SW480 (cell line): ENCODE results near the gene RNF125.

Source experiments
- DNase-seq: peaks from one replicate; pipeline ENCODE4 v3.0.0-alpha.2; 2016; ENCODE audit warnings: low spot score

RNF125 gene

GRCh38 chr18:32091325-32091723, 72.7 kb downstream of the RNF125 start:
- no peak for DNase-seq

DNA sequence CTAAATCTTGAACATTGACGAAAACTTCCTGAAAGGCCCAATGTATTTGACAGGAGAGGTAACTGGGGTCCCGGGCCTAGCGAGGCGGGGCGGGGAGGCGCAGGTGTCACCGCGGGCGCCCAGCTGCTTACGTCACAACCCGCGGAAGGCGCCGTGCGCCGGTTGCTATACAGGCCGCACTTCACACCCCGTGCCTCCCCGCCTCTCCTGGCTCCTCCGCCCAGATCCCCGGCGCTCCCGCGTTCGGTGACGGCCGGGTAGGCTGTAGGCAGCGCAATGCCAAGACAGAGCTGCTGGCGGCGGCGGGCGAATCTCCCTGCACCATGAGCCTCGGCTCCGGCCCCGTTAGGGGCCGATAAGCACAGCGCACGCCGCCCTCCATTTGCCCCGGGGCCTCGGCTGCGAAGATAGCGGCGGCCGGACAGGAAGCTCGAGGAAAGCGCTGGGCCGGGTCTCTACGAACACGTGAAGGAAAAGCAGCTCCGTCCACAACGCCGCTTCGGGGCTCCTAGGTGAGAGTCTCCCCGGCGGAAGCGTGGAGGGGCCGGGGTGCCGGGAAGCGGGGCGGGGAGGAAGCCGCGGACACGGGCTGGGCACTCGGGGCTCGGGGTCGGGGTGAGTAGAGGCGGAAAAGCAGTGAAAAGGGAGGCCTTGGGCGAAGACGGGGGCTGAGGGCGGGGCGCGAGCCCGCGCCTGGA, 73.2 kb downstream of the RNF125 start, which contains the start of gene RNF138:
RNF138 (plus strand) TSS at position 151 of the 698 bp plus-strand sequence. CDS start 903 bp downstream, outside the sequence.
- DNase-seq = peak; percentile 78

DNA sequence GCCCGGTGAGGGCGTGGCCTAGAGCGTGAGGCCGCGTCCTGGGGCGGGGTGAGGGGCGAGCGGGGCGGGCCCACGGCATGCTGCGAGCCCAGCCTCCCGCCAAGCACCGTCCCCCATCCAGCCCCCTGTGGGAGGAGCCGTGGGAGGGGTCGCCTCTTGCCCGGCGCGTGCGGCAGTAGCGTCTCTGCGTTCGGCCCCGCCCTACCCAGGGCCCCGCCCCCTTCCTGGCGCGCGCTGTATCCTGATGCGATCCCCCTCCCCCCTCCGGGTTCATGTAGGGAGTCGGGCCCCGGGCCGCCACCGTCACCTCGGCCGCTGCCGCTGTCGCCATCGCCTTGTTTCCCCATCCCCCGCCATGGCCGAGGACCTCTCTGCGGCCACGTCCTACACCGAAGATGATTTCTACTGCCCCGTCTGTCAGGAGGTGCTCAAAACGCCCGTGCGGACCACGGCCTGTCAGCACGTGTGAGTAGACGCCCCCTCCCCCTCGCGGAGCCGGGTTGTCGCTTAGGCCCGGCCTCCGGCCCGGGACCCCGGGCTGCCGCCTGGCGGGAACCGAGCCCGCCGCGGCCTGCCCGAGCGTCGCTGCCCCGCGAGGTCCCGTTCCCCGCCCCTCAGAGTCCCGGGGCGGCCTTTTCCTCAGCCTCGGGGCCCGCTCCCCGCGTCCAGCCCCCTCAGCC, 73.9 kb downstream of the RNF125 start:
- DNase-seq = peak; percentile 88

GRCh38 chr18:32093102-32093511, 74.5 kb downstream of the RNF125 start:
- DNase-seq = peak; percentile 18

DNA sequence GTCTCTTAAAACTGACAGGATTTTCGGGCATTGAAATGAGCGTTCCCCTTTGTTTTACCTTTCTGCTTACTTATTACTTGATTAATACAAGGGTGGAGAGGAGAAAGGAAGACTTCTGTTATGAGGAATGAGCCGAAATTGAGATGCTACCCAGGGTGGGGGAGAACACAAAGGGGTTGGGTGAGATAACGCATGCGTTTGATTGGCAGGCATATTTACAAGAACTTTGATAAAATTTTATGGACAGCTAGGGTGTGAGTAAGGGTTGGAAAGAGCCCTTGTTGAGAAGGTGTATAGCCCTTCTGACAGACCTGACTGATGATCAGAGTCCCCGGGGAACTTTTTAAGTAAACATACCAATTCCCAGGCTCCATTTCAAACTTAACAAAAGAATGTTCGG, 74.9 kb downstream of the RNF125 start:
- DNase-seq = peak; percentile 0

DNA sequence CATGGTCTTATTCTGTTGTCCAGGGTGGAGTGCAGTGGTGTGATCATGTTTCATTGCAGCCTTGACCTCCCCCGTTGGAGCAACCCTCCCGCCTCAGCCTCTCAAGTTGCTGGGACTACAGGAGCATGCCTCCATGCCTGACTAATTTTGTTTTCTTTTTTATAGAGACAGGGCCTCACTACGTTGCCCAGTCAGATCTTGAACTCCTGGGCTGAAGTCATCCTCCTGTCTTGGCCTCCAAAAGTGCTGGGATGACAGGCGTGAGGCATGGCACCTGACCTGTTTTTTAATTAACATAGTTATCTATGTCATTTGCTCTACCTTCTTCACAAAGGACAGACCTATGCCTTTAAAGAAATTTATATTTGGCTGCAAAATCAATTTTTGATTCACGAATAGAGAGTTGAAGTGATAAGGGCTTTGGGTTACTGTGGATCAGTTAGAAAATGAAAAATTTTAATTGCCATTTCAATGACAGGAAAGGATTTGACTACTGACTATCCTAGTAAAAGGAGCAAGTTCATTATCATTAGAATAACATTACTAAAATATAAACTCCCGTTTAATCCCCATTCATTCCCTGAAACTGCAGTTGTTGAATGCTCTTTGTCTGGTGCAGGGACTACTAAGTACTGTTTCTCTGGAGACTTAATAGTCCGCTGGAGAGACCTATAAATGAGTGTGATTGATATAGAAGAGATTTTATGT, 76.7 kb downstream of the RNF125 start:
- DNase-seq = no peak

GRCh38 chr18:32095900-32096229, 77.2 kb downstream of the RNF125 start:
- no peak for DNase-seq

GRCh38 chr18:32096946-32097345, 78.3 kb downstream of the RNF125 start:
- DNase-seq = no peak

DNA sequence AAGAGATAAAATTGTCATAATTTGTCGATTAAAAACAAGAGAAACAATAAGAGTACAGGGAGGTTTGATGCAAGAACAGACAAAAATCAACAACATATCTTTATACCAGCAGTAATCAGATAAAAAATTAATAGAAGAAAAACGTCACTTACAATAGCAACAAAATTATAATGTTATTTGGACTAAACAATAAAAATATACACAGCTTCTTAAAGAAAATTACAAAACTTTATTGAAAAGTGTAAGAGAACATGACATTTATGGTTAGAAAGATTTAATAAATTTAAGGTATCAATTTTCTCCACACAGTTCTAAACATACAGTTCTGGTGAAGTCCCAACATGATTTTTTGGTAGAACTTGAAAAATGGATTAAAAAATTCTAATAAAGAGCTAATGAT, 85.9 kb downstream of the RNF125 start:
- no peak for DNase-seq

DNA sequence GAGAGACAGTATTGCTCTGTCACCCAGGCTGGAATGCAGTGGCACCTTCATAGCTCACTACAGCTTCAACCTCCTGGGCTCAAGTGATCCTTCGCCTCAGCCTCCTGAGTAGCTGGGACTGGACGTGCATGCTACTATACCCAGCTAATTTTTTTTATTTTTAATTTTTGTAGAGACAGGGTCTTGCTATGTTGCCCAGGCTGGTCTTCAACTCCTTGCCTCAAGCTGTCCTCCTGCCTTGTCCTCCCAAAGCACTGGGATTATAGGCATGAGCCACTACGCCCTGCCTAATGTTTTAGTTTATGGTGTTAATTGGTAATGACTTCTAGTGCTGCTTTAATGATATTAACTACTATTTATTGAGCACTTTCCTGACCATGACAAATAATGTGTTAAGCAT, 91.4 kb downstream of the RNF125 start:
- DNase-seq = no peak

GRCh38 chr18:32111706-32112105, 93.1 kb downstream of the RNF125 start:
- DNase-seq = no peak

DNA sequence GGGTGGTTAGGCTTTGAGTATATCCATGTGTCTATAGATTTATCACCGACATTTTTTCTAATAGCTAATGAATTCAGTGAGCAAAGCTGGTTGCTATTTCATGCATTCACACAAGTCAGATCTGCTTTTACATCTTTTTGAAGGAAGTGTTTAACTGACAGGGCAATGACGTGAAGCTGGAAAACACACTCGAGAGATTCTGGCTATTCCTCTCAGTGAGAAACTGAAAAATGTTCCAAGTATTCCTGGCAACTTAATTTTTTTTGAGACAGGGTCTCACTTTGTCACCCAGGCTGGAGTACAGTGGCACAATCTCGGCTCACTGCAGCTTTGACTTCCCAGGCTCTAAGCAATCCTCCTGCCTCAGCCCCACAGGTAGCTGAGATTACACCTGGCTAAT, 94.2 kb downstream of the RNF125 start:
- no peak for DNase-seq

- DNase-seq = no peak
Measured at GRCh38 chr18:32114293-32114942, 95.8 kb downstream of the RNF125 start.

GRCh38 chr18:32122039-32122438, 103.4 kb downstream of the RNF125 start:
- DNase-seq = no peak
